HL-60/S4 (cell line): ENCODE measurements around the gene SLC5A10.

Source experiments
- in situ Hi-C: fragments of 300-500 bp; cut with MboI; formaldehyde crosslinking; loops from 2 replicates; pipeline ENCODE4 v1.14.3; 2022; ENCODE audit warnings: low sequenced_read_pairs

Gene SLC5A10

DNA sequence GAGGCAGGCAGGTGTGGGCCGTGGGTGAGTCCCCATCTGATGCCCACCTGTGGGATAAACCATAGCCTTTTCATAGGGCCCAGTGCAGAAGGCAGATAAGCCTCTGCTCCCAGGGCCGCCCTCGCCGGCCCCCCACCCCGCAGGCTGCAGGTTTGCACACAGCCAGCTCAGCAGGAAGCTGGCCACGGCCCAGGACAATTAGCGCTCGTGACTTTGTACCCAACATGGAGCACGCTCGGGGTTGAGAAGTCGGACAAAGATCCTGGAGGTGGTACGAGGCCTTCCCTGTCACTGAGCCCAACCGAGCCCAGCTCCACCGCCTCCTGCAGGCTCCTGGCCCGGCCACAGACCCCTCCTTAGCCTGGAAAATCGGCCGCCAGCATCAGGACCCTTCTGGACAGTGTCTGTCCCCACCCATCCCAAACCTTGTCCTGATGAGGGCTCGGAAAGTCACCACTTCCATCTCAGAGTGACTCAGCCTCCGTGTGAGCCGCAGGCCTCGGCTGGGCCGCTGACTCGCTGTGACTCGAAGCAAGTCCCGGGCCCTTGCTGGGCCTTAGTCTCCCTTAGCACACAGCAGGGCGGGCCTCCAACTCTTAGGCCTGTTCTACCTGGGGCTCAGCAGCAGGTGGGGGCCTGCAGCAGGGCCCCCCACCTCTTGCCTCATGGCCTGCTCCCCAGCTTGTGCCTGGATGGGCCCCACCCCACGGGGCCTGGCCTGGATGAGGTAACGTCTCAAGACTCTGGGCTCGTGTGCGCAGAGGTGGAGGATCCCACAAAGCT, 29.9 kb downstream of the SLC5A10 start:
- in situ Hi-C loops = no loop called here

DNA sequence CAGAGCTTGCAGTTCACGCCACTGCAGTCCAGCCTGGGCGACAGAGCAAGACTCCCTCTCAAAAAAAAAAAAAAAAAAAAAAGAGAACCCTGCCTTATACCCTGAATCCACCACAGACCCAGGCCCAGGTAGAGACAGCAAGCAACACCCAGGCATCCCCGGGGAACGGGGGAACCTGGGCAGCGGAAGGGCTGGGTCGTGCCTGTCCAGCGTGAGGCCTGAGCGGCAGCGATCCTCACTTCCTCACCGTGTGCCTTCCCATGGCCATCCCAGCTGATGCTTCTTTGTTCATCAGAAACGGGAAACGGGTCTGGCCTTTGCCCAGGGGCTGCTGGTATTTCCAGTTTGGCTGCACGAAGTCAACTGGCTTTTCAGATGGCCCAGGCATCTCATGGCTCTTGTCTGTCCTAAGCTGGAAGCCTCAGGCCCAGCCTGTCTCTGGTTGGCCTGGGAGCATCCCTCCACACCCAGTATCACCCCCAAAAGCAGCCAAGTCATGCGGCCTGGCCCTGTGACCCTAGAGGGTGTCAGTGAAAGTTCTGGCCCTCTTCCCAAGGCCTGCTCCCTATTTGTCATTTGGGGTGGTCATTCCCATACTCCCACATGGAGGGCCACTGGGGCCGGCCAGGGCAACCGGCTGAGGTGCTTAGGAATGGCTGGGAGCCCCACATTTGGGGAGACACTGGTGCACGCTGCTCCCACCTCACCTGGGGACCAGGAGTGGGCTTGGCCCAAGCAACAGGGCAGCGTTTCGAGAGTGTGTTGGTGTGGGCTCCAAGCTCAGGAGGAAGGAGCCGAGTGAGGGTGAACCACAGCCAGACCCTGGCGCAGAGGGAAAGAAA, 32.5 kb downstream of the SLC5A10 start:
- in situ Hi-C loops = no loop called here

DNA sequence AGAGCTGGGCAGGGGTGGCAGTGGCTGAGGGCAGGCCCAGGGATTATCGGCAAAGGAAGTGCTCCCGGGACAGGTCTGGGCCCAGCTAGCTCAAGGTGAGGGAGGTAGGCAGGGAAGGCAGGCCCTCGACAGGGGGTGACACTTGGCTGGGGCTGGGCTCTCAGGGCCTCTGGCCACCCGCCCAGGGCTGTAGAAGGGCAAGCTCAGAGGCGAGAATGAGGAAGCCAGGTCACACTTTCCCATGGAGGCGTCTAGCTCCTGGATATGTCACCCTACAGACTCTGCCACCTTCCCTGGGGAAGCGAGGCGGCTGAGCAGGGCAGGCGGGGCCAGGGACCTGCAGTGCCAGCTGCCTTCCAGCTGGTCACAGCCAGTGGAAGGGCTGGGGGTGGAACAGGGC, 33.5 kb downstream of the SLC5A10 start:
- in situ Hi-C loops = no loop called here

DNA sequence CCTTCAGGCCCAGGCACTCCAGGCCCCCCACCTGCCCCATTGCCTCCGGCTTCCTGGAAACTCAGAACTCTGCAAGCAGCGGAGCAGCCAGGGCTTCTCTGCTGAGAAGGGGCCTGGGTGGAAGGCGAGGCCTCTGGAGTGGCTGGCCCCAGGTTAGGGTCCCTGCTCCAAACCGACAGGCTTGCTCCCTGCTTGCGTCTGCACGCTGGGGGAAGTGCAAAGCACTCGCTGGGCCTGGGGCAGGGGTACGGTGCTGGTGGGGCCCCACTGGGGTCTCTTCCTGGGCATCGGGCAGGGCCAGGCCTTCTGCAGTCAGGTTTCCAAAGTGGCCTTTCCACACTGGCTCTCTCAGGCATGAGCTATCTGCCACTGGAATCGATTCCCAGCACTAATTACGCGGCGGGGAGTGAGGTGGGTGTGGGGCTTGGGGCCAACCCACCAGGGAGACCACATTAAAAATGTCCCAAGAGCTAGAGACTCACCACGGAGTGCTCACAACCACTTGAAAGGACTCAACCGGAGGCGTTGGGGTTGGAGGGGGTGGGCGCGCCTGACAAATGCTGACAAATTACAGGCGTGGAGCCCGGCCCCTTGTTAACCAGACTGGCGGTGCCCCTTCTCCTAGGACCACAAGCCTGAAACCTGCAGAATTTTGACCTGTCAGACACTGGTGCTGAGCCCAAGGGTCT, 34.7 kb downstream of the SLC5A10 start:
- in situ Hi-C loops = no loop called here

DNA sequence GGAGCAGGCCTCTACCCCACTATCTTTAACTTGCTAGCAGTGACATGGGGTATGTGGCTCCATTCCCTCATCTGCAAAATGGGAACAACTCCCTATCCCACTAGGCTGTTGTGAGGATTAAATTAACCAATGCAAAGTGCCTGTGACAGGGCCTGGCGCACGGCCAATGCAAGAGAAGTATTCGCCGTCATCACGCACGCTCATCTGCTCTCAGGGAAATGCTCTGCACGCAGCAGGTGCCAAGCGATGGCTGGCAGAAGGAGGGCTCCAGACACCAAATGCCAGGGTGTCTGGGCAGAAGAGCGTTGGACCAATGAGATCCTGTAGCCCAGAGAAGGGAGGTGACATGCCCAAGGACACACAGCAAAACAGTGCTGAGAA, 35.3 kb downstream of the SLC5A10 start:
- in situ Hi-C loops = no loop called here

DNA sequence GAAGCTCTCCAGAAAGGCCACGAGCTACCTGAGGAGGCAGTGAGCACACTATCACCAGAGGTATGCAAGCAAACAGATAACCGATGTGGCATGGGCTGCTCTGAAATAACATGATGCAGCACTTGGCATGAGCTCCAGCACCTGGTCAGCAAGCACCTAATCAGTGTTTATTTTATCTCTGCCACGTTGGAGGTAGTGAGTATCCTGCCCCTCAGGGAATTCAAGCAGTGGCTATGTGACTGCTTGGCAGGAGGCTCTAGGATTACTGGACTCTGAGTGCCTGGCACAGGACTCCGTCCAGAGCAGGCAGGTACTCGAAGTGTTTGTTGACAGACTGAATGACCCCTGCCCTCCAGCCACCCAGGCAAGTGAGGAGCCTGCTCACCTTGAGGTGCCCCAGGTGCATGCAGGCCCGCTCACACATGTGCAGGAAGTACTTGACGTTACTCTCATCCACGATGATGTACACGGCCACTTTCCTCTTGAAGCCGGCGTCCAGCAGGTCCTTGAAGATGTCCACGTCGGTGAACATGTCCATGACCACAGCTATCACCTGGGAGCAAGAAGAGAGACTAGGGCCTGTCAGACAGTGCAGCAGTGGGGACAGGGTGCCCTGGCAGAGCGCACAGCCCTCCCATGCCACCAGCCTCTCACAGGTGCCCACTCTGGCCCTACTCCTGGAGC, 36.0 kb downstream of the SLC5A10 start:
- in situ Hi-C loops = no loop called here

DNA sequence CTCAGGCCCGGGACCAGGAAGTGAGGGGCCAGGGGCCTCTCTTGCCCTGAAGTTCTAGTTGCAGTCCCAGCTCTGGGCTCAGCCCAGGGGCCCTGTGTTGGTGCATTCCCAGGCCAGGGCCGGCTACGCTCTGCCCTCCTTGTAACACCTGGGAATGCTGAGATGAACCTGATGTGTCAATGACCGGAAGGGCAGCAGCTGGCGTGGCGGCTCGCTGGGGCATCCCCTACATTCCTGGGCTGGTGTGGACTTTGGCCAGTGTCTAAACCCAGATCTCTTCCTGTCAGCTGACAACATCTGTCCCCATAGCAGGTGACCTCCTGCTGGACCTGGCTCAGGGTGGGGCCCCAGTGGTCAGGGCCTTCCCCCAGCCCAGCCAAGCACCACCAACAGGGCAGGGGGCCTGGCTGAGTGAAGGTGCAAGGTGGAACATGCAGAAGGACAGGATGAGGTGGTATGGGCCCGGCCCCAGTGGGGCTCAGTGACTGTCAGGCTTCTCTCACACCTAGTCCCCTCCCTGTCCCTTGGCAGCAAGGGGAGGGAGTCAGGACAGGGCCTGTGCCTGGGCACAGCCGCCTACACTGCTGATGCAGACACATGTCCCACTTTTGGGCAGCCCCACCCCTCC, 36.7 kb downstream of the SLC5A10 start:
- in situ Hi-C loops = no loop called here

DNA sequence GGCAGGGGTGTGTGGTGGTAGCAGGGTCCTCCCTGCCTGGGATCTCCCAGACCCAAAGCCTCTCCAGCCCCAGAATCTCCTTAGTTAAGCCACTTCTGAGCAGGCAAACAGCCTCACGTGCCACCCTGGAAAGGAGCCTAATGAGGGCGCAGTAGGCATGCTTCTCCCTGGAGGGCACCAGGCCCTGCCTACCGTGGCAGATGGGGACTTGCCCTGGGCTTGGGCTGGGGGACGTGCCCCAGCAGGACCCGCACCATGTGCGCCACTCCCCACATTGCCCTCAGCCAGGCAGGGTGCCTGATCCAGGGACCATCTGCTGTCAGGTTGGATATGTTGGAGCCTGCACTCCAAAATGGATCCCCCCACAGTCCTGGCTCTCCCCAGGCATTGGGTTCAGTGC, 38.4 kb downstream of the SLC5A10 start:
- in situ Hi-C loops = no loop called here

DNA sequence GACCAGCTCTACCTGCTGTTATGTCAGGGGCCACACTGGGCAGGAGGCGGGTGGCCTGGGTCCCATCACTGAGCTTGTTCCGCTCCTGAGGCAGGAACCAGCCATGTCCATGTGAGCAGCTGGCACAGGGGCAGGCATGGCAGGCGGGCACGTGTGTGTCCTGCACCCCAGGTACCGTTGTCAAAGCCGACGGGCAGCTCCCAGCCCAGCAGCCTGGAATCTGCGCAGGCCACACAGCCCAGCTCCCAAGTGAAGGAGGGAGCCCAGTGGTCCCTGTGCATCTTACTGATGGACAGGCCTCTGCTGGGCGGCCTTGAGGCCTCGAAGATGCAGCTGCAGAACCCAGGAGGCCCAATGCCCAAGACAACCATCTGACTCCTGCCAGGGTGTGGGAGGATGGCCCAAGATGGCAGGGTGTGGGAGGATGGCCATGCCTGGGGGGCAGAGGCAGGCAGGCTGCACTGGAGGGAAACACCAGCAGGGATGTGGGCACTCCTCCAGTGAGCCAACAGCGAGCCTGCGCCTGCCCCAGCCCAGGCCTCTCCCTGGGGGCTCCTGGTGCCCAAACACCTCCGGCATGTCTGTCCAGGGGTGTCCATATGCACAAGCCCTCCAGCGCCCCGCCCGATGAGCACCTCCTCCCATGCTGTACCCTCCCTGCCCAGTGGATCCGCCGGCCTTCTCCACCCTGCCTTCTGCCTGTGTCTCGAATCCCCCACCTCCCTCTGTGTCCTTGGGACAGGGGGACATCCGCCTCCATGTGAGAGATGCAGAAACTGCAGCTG, 39.8 kb downstream of the SLC5A10 start:
- in situ Hi-C loops = no loop called here

DNA sequence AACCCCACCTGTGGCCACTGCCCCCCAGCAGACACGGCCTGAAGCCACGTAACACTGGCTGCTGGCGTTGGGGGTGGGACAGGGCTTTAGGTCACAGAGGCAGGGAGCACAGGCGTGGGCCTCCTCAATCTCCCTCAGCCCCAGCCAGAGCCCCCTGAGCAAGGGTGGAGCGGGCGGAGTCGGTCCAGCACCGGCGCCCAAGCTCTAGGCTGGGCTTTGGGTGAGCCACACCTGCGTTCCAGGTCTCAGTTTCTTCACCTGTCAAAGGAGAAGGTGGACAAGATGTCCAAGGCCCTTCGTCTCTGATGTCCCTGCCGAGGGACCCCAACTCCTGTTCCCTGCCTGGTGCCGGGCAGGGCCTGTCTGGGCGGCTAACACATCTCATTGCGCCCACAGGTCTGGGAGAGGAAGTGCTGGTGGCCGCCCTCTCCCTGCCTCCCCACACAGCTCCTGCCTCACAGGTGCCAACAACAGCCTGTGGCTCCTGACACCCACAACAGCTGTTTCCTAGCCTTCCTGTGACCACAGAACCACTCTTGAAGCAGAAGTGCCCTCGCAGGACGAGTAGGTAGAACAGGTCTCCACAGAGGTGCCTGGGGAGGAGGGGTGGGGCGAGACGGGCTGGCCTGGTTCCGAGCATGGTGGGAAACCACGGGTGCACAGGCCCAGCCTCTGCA, 40.6 kb downstream of the SLC5A10 start:
- in situ Hi-C loops = no loop called here

DNA sequence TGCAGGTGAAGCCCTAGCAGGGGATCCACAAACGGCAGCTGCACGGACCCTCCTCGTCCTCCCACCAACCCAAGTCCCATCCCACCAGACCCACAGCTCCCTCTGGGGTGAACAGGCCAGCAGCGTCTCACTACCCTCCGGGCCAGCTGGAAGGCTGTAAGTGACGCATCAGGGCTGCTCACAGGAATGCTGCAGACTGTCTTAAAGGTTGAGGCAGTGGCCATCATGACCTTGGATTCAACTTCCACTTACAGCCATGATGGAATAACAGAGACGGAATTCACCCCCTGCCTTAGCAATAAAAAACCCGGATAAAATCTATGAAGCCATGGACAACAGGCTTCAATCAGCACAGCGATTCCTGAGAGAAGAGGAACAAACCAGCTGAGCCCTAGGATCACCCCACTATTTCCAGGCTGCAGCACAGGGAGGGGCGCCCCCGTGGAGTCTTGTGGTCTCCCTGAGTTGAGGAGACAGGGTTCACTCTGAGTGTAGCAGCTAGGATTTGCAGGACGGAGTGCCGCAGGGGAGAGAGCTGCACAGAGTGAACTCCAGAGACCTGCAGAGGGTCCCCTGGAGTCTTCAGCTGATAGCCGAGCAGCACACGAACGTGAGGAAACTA, 42.1 kb downstream of the SLC5A10 start:
- in situ Hi-C loops = no loop called here

DNA sequence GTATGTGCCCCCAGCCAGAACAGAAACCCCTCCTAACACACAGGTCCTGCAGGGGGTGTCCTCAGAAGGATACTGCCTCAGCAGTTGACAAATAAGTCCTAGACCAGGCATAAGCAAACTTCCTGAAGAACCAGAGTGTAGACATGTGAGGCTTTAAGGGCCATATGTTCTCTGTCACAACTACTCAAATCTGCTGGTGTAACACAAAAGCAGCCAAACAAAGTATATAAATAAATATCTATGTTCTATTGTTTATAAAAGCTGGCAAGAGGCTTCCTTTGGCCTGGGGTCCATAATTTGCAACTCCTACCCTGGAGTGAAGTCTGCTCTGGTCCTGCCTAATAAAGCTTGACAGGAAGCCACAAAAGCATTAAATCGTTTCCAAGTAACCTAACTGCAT, 42.7 kb downstream of the SLC5A10 start:
- in situ Hi-C loops = no loop called here

DNA sequence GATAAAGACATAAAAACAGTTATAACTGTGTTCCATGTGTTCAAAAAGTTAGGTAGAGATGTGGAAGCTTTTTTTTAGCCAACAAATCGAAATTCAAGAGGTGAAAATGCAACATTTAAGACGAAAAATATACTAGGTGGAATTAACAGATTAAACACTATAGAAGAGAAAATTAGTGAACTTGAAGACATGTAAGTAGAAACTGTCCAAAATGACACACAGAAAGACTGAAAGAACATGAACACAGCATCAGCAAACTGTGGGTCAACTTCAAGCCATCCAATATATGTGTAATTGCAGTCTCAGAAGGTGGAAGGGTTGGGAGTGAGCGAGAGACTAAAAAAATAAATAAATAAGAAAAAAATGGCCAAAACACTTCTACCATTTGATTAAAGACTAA, 43.3 kb downstream of the SLC5A10 start:
- in situ Hi-C loops = no loop called here

DNA sequence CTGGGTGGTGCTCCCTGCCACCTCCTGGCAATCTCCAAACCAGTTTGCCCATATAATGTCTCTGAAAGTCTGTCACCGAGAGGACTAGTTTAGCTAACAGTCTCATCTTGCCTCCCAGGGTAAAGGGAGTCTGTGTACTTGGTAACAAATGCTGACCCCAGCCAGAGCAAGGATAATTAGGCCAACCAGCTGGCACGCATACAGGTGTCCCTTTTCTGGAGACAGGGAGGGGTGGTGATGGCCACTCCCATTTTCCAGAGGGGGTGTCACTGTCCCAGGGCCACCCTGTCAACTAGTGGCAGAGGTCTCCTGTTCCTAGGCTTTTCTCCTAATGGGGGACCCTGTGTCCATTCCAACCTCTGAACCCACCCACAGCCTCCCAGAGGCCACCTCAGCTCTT, 44.5 kb downstream of the SLC5A10 start:
- in situ Hi-C loops = no loop called here

DNA sequence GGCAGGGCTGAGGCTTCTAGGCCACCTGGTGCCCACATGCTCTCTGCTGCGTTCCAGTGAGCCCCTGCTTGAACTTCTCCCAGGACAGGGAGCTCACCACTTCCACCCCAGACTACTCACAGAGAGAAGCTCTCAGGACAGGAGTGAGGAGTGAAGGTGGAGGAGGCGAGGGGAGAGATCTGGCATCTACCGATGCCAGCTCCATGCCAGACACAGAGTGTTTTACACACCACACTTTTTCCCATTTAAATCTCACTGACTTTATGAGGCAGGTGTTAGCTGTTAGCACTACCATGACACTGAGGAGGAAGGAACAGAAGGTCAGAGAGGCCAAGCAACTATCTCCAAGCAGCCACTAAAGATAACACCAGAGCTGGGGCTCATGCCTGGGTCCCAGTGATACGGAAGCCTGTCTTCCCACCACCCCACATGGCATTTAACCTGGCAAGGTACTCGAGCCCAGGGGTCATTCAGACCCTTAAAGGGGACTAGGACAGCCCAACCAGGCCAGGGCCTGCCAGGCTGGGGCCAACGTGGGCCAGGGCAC, 45.8 kb downstream of the SLC5A10 start:
- in situ Hi-C loops = no loop called here

DNA sequence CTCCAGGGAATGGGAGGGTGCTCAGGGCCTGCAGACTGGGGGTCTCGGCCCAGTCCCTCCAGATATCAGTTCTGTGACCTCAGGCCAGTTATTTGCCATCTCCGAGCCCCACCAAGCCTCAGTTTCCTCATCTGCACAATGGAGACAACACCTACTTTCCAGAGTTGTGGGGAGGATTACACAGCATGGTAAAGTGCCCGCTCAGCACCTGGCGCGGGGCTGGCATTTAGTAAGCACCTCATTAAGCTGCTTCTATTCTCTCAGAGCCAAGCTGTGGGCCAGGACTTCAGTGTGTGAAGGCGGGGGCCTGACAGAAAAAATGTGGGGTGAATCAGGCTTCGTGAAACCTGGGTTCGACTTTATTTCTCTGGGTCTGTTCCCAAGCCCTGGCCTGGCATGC, 47.4 kb downstream of the SLC5A10 start:
- in situ Hi-C loops = no loop called here

DNA sequence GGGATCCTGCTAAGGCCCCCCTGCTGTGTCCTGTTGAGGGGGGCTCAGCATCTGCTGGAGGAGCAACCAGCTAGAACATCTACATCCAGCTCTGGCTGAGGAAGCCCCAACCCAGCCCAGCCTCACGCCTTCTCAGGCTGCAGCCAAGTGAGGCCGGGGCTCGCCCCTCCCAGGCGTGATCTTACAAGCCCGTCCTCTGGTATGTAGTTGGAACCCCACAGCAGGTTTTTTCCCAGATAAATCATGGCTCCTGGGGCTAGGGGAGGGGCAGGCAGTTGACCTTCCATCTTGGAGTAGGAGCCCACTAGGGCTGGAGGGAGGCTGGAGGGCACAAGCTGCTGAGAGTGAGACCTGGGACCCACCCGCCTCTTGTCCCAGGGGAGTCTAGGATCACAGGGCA, 47.9 kb downstream of the SLC5A10 start:
- in situ Hi-C loops = no loop called here

DNA sequence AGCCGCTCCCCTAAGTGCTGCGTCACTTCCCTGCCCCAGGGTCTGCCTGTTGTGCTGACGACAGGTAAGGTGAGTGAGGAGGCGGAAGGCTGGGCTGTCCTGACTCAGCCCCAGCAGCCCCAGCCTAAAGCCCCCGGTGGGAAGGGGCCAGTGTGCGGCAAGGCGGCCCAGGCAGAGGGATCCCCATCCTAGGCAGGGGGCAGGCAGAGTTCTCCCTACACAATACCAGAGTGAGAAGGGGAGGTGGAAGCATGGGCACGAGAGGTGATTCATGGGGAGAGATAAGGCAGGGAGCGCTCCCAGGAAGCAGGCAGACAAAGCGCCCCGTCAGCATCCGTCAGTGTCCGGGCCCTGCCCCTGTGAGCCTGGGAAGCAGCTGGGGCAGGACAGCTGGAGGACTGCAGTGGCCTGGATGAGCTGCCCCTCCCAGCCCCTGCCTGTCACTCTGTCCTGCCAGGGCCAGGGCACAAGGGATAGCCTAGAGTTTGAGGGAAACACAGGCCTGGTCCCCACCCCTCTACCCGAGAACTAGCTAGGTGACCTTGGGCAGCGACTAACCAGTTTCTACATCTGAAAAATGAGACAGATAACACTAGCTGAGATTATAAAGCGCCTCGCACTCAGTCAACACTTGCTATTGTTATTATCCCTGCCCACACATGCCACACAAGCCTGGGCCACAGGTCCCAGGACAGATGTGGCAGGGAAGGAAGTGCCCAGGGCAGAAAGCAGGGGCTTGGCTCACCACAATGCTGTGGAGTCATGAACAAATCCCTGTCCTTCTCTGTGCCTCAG, 48.8 kb downstream of the SLC5A10 start:
- in situ Hi-C loops = no loop called here
